Sigmoid colon (tissue), 3 donors: Measurements from ENCODE around the gene VILL.

ENCODE experiments used
- POLR2A ChIP-seq, 2 donors: fragments of 450-650 bp; IDR thresholded peaks; one replicate each; pipeline ENCODE4 v1.6.1; 2016; ENCODE audit warnings: antibody characterized with exemption in 2 of 2, mild to moderate bottlenecking in 2 of 2, moderate library complexity in 2 of 2
- TF ChIP-seq, protein P1 (sequence below), 4 experiments: fragments of 450-650 bp in 3 of 4; fragments of 200-600 bp in 1 of 4; IDR thresholded peaks; one replicate each; pipeline ENCODE4 v1.5.1; 2016 to 2019; ENCODE audit warnings: antibody characterized with exemption in 4 of 4, mild to moderate bottlenecking in 3 of 4, moderate library complexity in 2 of 4

DNA sequence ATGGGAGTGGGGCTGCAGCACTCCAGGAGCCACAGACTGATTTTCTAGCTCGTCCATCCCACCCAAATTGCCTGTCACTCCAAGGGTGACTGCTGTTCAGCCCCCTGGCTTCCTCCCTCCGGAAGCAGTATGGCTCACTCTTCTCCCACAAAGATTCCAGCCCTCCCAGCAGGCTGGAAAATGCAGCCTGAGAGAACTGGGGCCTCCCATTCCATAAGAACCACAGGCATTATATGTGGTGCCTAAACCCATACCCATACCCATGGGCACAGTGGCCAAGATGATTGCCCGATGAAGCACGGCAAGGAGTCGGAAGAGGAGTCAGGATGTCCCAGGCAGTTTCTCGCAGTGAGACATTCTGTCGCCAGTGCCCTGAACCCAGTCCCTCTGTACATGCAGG lies 6.0 kb upstream of the VILL start:
- TF ChIP-seq POLR2A (IDR thresholded peaks at IDR 0.05): no peak
- TF ChIP-seq, protein P1, sequence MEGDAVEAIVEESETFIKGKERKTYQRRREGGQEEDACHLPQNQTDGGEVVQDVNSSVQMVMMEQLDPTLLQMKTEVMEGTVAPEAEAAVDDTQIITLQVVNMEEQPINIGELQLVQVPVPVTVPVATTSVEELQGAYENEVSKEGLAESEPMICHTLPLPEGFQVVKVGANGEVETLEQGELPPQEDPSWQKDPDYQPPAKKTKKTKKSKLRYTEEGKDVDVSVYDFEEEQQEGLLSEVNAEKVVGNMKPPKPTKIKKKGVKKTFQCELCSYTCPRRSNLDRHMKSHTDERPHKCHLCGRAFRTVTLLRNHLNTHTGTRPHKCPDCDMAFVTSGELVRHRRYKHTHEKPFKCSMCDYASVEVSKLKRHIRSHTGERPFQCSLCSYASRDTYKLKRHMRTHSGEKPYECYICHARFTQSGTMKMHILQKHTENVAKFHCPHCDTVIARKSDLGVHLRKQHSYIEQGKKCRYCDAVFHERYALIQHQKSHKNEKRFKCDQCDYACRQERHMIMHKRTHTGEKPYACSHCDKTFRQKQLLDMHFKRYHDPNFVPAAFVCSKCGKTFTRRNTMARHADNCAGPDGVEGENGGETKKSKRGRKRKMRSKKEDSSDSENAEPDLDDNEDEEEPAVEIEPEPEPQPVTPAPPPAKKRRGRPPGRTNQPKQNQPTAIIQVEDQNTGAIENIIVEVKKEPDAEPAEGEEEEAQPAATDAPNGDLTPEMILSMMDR (IDR thresholded peaks at IDR 0.05): no peak
